WTC11 (cell line): ENCODE data around the gene BMP7. TPM values are rescaled to one million over a fixed set of nuclear protein-coding genes. Genes with fewer than 3 reads are reported as not detected.

Experiments used
- ATAC-seq: fragments of 200-7000 bp; cut with Tn5 transposase; 2 replicates; pipeline ENCODE4 v1.10.0; 2021; ENCODE audit warnings: mild to moderate bottlenecking, moderate library complexity
- CTCF ChIA-PET: fragments of 300-600 bp; sonication (Branson Sonifier 250); formaldehyde crosslinking; loops from one replicate; lab custom pipeline; 2021; ENCODE audit warnings: antibody characterized with exemption; lab: Charles Lee
- POLR2A ChIA-PET: fragments of 350-600 bp; sonication (Branson Sonifier 250); formaldehyde crosslinking; loops from one replicate; lab custom pipeline; 2021; ENCODE audit warnings: antibody characterized with exemption; lab: Charles Lee
- DNase-seq: peaks from one replicate; pipeline ENCODE4 v3.0.0; 2021; ENCODE audit warnings: low spot score
- H3K27ac Mint-ChIP-seq: 2 replicates; pipeline ENCODE4 v1.8.0; 2021; ENCODE audit warnings: mixed read lengths
- H3K27me3 Mint-ChIP-seq: 2 replicates; pipeline ENCODE4 v1.8.0; 2021; ENCODE audit warnings: low read depth, mild to moderate bottlenecking, moderate library complexity, mixed read lengths
- H3K36me3 Mint-ChIP-seq: 2 replicates; pipeline ENCODE4 v1.8.0; 2021; ENCODE audit warnings: mixed read lengths
- H3K4me1 Mint-ChIP-seq: 2 replicates; pipeline ENCODE4 v1.8.0; 2022; ENCODE audit warnings: mixed read lengths
- H3K4me3 Mint-ChIP-seq: 2 replicates; pipeline ENCODE4 v1.8.0; 2021; ENCODE audit warnings: mild to moderate bottlenecking, moderate library complexity, mixed read lengths
- H3K9me3 Mint-ChIP-seq: 2 replicates; pipeline ENCODE4 v1.8.0; 2021; ENCODE audit warnings: mixed read lengths
- AFF4 ChIP-seq: sonication (generic); formaldehyde crosslinking; IDR thresholded peaks from 2 replicates; pipeline ENCODE4 v1.8.1; 2023; ENCODE audit warnings: mild to moderate bottlenecking, missing genetic modification reagents, borderline replicate concordance
- ATF3 ChIP-seq: sonication (generic); formaldehyde crosslinking; conservative IDR thresholded peaks from 2 replicates; pipeline ENCODE4 v1.8.1; 2022; ENCODE audit warnings: mild to moderate bottlenecking, missing genetic modification reagents
- CBFB ChIP-seq: sonication (generic); formaldehyde crosslinking; IDR thresholded peaks from 2 replicates; pipeline ENCODE4 v1.8.1; 2022; ENCODE audit warnings: mild to moderate bottlenecking, low read depth, missing genetic modification reagents
- CREM ChIP-seq: sonication (generic); formaldehyde crosslinking; IDR thresholded peaks from 2 replicates; pipeline ENCODE4 v1.8.1; 2022; ENCODE audit warnings: mild to moderate bottlenecking, missing genetic modification reagents, moderate library complexity
- CTCF ChIP-seq: fragments of 200-600 bp; IDR thresholded peaks from 2 replicates; pipeline ENCODE4 v1.8.0; 2022; ENCODE audit warnings: antibody characterized with exemption
- GABPB1 ChIP-seq: sonication (generic); formaldehyde crosslinking; IDR thresholded peaks from 2 replicates; pipeline ENCODE4 v1.8.1; 2023; ENCODE audit warnings: mild to moderate bottlenecking, missing genetic modification reagents
- IRF2 ChIP-seq: sonication (generic); formaldehyde crosslinking; IDR thresholded peaks from 2 replicates; pipeline ENCODE4 v1.8.0; 2022; ENCODE audit warnings: low read depth, missing genetic modification reagents, borderline replicate concordance
- JUN ChIP-seq: sonication (generic); formaldehyde crosslinking; IDR thresholded peaks from 2 replicates; pipeline ENCODE4 v1.8.0; 2023; ENCODE audit warnings: mild to moderate bottlenecking, missing genetic modification reagents
- NFYB ChIP-seq: sonication (generic); formaldehyde crosslinking; conservative IDR thresholded peaks from 2 replicates; pipeline ENCODE4 v1.8.0; 2022; ENCODE audit warnings: low read depth, missing genetic modification reagents
- NR2C2 ChIP-seq: sonication (generic); formaldehyde crosslinking; IDR thresholded peaks from 2 replicates; pipeline ENCODE4 v1.8.0; 2022; ENCODE audit warnings: mild to moderate bottlenecking, missing genetic modification reagents
- ZBTB43 ChIP-seq: sonication (generic); formaldehyde crosslinking; IDR thresholded peaks from 2 replicates; pipeline ENCODE4 v1.8.1; 2023; ENCODE audit warnings: mild to moderate bottlenecking, missing genetic modification reagents
- ZNF263 ChIP-seq: sonication (generic); formaldehyde crosslinking; IDR thresholded peaks from 2 replicates; pipeline ENCODE4 v1.8.1; 2022; ENCODE audit warnings: low read depth, mild to moderate bottlenecking, moderate library complexity, missing genetic modification reagents
- ZNF396 ChIP-seq: fragments of 250-450 bp; sonication (Bioruptor Pico); IDR thresholded peaks from 2 replicates; pipeline ENCODE4 v1.8.0; 2021; ENCODE audit warnings: mild to moderate bottlenecking, moderate library complexity, borderline replicate concordance
- ZNF425 ChIP-seq: fragments of 250-450 bp; sonication (Bioruptor Pico); conservative IDR thresholded peaks from 2 replicates; pipeline ENCODE4 v1.9.0; 2021; ENCODE audit warnings: mild to moderate bottlenecking
- ZNF671 ChIP-seq: fragments of 250-450 bp; sonication (Bioruptor Pico); IDR thresholded peaks from 2 replicates; pipeline ENCODE4 v1.8.0; 2021; ENCODE audit warnings: mild to moderate bottlenecking
- total RNA-seq: library from RNA; stranded (reverse); gene quantifications from 3 replicates; pipeline ENCODE4 v1.2.3, GENCODE V29; 2021
- TF ChIP-seq, protein P1 (sequence below): sonication (generic); formaldehyde crosslinking; IDR thresholded peaks from 2 replicates; pipeline ENCODE4 v1.8.1; 2023; ENCODE audit warnings: mild to moderate bottlenecking, missing genetic modification reagents
- TF ChIP-seq, protein P2 (sequence below): sonication (generic); formaldehyde crosslinking; IDR thresholded peaks from 2 replicates; pipeline ENCODE4 v1.8.1; 2022; ENCODE audit warnings: low read depth, missing genetic modification reagents, borderline replicate concordance
- TF ChIP-seq, protein P3 (sequence below): fragments of 250-450 bp; sonication (Bioruptor Pico); IDR thresholded peaks from 2 replicates; pipeline ENCODE4 v1.8.0; 2021; ENCODE audit warnings: mild to moderate bottlenecking

BMP7 gene
- total RNA-seq, 1 experiment from 2014 or later, result 40.7 TPM

DNA sequence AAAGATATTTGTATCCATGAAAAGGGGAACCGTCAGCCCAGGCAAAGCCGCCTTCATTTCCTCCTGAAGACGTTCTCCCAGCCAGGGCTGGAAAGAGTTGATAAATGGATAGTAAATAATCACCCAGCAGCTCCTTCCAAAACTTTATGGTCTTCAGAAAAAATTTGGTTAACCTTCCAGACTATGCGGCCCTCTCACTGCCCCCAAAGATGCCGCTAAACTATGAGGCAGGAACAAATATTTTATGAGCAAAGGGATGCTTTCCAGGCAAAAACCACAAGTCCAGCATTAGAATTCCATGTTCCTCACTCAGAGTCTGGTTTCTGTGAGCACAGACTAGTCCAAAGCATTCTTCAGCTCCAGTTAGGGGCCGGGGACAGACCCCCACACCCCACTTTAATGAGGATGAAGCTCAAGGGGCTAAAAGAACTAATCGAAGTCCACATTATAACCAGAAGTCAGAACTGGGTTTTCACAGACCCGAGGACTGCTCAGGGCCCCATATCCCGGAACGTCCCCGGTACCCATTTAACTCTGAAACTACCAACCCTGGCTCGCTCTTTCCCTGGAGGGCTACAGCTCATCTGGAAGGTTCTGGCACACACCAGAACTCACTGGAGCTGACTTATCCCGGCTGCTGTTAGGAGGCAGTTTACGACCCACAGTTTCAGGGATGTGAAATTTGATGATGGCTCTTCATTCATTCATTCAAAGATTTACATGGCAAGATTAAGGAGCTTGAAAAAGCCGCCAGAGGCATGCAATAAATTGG lies 29.4 kb downstream of the BMP7 start:
- Mint-ChIP-seq H3K9me3 (peaks cover 36% of the 10 kb centered on the region), H3K4me3 (no peak overlapping the region), H3K27ac (no peak overlapping the region), H3K27me3 (peaks cover 26% of the 10 kb centered on the region), H3K36me3 (peaks cover 36% of the 10 kb centered on the region), H3K4me1 (peaks cover 30% of the 10 kb centered on the region)
- no peak for TF ChIP-seq ZBTB43 (CRISPR knock-in tag)
- TF ChIP-seq GABPB1 (CRISPR knock-in tag), result no peak
- TF ChIP-seq CTCF, result no peak
- TF ChIP-seq CREM (CRISPR knock-in tag), result no peak
- TF ChIP-seq, protein P1, sequence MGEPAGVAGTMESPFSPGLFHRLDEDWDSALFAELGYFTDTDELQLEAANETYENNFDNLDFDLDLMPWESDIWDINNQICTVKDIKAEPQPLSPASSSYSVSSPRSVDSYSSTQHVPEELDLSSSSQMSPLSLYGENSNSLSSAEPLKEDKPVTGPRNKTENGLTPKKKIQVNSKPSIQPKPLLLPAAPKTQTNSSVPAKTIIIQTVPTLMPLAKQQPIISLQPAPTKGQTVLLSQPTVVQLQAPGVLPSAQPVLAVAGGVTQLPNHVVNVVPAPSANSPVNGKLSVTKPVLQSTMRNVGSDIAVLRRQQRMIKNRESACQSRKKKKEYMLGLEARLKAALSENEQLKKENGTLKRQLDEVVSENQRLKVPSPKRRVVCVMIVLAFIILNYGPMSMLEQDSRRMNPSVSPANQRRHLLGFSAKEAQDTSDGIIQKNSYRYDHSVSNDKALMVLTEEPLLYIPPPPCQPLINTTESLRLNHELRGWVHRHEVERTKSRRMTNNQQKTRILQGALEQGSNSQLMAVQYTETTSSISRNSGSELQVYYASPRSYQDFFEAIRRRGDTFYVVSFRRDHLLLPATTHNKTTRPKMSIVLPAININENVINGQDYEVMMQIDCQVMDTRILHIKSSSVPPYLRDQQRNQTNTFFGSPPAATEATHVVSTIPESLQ (CRISPR knock-in tag), result no peak
- no peak for TF ChIP-seq ZNF425 (CRISPR knock-in tag)
- TF ChIP-seq ZNF263 (CRISPR knock-in tag), result no peak
- TF ChIP-seq, protein P2, sequence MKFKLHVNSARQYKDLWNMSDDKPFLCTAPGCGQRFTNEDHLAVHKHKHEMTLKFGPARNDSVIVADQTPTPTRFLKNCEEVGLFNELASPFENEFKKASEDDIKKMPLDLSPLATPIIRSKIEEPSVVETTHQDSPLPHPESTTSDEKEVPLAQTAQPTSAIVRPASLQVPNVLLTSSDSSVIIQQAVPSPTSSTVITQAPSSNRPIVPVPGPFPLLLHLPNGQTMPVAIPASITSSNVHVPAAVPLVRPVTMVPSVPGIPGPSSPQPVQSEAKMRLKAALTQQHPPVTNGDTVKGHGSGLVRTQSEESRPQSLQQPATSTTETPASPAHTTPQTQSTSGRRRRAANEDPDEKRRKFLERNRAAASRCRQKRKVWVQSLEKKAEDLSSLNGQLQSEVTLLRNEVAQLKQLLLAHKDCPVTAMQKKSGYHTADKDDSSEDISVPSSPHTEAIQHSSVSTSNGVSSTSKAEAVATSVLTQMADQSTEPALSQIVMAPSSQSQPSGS (CRISPR knock-in tag), result no peak
- TF ChIP-seq CBFB (CRISPR knock-in tag), result no peak
- no peak for TF ChIP-seq ATF3 (CRISPR knock-in tag)
- TF ChIP-seq IRF2 (CRISPR knock-in tag), result no peak
- no peak for TF ChIP-seq AFF4 (CRISPR knock-in tag)
- TF ChIP-seq NFYB, result no peak
- no peak for TF ChIP-seq ZNF671 (CRISPR knock-in tag)
- no peak for TF ChIP-seq NR2C2 (CRISPR knock-in tag)
- TF ChIP-seq, protein P3, sequence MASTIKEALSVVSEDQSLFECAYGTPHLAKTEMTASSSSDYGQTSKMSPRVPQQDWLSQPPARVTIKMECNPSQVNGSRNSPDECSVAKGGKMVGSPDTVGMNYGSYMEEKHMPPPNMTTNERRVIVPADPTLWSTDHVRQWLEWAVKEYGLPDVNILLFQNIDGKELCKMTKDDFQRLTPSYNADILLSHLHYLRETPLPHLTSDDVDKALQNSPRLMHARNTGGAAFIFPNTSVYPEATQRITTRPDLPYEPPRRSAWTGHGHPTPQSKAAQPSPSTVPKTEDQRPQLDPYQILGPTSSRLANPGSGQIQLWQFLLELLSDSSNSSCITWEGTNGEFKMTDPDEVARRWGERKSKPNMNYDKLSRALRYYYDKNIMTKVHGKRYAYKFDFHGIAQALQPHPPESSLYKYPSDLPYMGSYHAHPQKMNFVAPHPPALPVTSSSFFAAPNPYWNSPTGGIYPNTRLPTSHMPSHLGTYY (CRISPR knock-in tag), result no peak
- no peak for TF ChIP-seq JUN
- no peak for TF ChIP-seq ZNF396 (CRISPR knock-in tag)
- ATAC-seq (no peak), DNase-seq (no peak)
- CTCF ChIA-PET, result no interaction called here
- POLR2A ChIA-PET, result no interaction called here
